ENCODE results near the gene PPP1R18.

- TF ChIP-seq EZH2phosphoT487 (IDR thresholded peaks at IDR 0.05; ENCODE audit: insufficient read depth, low read depth) = no peak
- no peak for TF ChIP-seq EZH2 (IDR thresholded peaks at IDR 0.05; ENCODE audit: insufficient read depth, poor library complexity, severe bottlenecking)
Observed at GRCh38 chr6:30716879-30717128, 30.4 kb upstream of the PPP1R18 start.

Measured in GM23248 (cell line).